Activated T-cell treated with anti-CD3 and anti-CD28 coated beads, Interleukin-2, amount 50 U/mL, for 72 hours (primary cell): ENCODE results near the gene PRICKLE1. TPM values are rescaled to one million over a fixed set of nuclear protein-coding genes. Genes with fewer than 3 reads are reported as not detected.
A peak's percentile ranks its signal among the peaks of the same experiment; 100 is the strongest.

Experiments
- ATAC-seq, 2 donors: fragments of 150-1000 bp; cut with Tn5 transposase; replicated peaks in 1 of 2; 2 replicates each; pipeline ENCODE4 v1.10.0; 2021; ENCODE audit warnings: moderate library complexity in 2 of 2, mild to moderate bottlenecking in 1 of 2
- DNase-seq, 2 donors: peaks; one replicate each; pipeline ENCODE4 v3.0.0; 2021 to 2022; ENCODE audit warnings: mixed read lengths in 1 of 2
- H3K27ac Mint-ChIP-seq: one replicate; pipeline ENCODE4 v1.8.0; 2022; ENCODE audit warnings: mild to moderate bottlenecking, moderate library complexity, mixed read lengths
- H3K27me3 Mint-ChIP-seq: one replicate; pipeline ENCODE4 v1.8.0; 2022; ENCODE audit warnings: low read depth, mixed read lengths
- H3K36me3 Mint-ChIP-seq, 2 donors: one replicate each; pipeline ENCODE4 v1.8.0; 2022; ENCODE audit warnings: mixed read lengths in 2 of 2, mild to moderate bottlenecking in 1 of 2; ENCODE audit not compliant: insufficient read depth in 2 of 2
- H3K4me1 Mint-ChIP-seq: one replicate; pipeline ENCODE4 v1.8.0; 2022; ENCODE audit warnings: low read depth, mixed read lengths
- H3K4me3 Mint-ChIP-seq, 2 donors: one replicate each; pipeline ENCODE4 v1.8.0; 2022; ENCODE audit warnings: mild to moderate bottlenecking in 2 of 2, mixed read lengths in 2 of 2, moderate library complexity in 2 of 2
- H3K9me3 Mint-ChIP-seq, 2 donors: one replicate each; pipeline ENCODE4 v1.8.0; 2022; ENCODE audit warnings: mixed read lengths in 2 of 2
- total RNA-seq, 2 donors: library from RNA; stranded (reverse); gene quantifications; one replicate each; pipeline ENCODE4 v1.2.3, GENCODE V29; 2022

The PRICKLE1 gene
- total RNA-seq, 2 donors from 2014 or later: not detected

DNA sequence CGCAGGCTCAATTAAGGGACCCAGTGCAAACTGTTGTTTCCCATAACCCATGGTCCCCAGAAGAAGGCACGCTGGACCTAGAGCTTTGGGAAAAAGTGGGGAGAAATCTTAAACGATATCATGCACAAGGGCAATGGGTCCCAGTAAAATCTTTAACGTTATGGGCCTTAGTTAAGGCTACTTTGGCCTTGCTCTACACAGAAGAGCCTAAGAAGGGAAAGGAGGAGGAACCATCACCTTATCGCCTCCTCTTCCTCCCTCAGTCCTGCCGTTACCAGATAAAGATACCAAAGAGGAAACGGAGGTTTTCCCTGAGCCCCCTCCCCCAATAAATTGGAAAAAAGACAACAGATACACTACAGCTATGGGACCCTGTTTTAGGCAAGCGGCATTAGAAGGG, 146.7 kb downstream of the PRICKLE1 start:
- H3K36me3 Mint-ChIP-seq: peaks cover 5 to 36% of the 10 kb centered on the region in 2 donors
- DNase-seq (no peak), ATAC-seq (no peak)
- H3K4me3 Mint-ChIP-seq: no peak overlapping the region
- H3K27ac Mint-ChIP-seq: no peak overlapping the region
- no peaks in the 10 kb centered on the region for H3K9me3 Mint-ChIP-seq
- H3K27me3 Mint-ChIP-seq: no peaks in the 10 kb centered on the region
- no peaks in the 10 kb centered on the region for H3K4me1 Mint-ChIP-seq

DNA sequence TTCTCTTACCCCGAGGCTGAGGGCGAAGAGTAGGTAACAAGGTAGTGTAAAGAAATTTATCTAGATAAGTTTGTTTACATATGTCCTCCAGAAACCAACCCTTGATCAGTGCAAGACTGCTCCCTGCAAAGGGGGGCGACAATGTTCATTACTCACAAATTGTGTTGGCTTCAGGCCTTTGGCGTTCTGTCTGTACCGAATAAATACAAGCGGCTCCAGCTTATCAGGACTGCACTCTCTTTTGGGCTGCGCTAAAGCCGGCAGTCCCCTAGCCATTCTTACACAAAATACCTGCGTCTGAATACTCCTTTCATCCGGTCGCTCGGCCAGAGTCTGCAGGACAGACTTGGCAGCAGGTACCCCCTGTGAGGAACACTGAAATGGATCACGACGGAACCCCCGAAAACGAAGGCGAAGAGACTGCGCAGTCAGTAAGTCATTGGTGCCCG, 147.2 kb downstream of the PRICKLE1 start:
- H3K27me3 Mint-ChIP-seq: no peaks in the 10 kb centered on the region
- no peaks in the 10 kb centered on the region for H3K4me1 Mint-ChIP-seq
- no peak for ATAC-seq
- DNase-seq: no peak
- H3K36me3 Mint-ChIP-seq: peaks cover 5 to 35% of the 10 kb centered on the region in 2 donors
- H3K27ac Mint-ChIP-seq: no peak overlapping the region
- no peak overlapping the region for H3K4me3 Mint-ChIP-seq
- H3K9me3 Mint-ChIP-seq: no peaks in the 10 kb centered on the region

DNA sequence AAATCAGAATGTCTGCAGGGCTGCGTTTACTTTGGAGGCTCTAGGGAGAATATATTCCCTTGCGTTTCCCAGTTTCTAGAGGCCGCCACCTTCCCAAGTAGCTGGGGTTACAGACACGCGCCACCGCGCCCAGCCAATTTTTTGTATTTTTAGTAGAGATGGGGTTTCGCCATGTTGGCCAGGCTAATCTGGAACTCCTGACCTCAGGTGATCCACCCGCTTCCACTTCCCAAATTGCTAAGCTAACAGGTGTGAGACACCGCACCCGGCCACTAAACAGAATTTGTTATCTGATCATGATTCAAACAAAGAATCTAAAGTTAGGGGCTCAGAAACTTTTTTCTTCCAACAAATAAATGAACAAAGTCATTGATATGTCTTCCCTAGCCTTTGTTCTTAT, 148.9 kb downstream of the PRICKLE1 start:
- H3K27ac Mint-ChIP-seq: no peak overlapping the region
- peaks cover 5 to 34% of the 10 kb centered on the region in 2 donors for H3K36me3 Mint-ChIP-seq

DNA sequence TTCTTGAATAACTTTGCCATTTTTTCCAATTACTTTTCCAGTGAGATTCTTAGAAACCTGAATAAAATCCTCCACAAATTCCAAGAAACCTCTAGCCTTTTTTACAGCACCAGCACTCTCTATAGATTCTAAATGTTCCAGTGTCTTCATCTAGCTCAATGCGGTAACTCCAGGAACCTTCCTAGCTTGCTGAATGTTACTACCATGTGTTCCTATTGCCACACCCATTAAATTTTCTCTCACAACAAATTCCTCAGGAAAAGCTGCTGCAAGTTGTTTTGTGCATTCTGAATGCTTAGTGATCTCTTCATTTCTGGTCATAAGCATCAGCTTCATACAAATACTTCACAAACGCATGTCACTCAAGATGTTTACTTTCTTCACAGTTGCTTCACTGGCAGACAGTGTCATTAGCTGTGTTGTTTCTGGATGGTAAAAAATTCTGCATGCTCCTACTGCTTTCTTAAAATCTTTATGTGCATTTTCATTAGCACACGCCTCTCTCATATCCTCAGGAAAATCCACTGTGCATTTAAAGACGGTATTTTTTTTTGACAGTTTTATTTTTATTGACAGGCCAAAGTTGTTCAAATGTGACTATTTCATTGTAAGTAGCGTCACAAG, 156.9 kb downstream of the PRICKLE1 start:
- no peaks in the 10 kb centered on the region for H3K4me1 Mint-ChIP-seq
- no peaks in the 10 kb centered on the region for H3K27me3 Mint-ChIP-seq
- H3K9me3 Mint-ChIP-seq: no peaks in the 10 kb centered on the region
- DNase-seq: no peak
- H3K27ac Mint-ChIP-seq: no peak overlapping the region
- H3K36me3 Mint-ChIP-seq: peaks cover 9 to 22% of the 10 kb centered on the region in 2 donors
- no peak for ATAC-seq
- H3K4me3 Mint-ChIP-seq: no peak overlapping the region

More for the DNA sequence above, 148.9 kb downstream of the PRICKLE1 start:
- no peaks in the 10 kb centered on the region for H3K9me3 Mint-ChIP-seq
- DNase-seq: no peak
- no peak overlapping the region for H3K4me3 Mint-ChIP-seq
- ATAC-seq: no peak
- no peaks in the 10 kb centered on the region for H3K4me1 Mint-ChIP-seq
- H3K27me3 Mint-ChIP-seq: no peaks in the 10 kb centered on the region

DNA sequence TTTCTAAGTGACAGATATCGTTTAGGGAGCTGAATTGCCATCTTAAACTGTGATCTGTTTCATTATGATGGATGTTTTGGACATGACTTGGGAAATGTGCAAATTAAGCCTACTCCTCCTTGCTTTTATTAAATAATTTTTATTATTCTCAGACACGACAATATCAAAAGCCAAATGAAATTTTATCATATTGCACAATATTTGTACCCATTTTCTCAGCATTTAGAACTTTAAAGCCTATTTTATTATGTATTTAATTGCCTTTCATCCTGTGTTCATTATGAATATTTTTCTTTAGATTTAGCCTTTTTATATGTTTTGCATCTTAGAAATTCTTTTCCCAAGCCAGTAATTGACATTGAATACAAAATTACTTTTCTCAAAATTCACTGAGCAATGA, 160.7 kb downstream of the PRICKLE1 start:
- peaks cover 9 to 24% of the 10 kb centered on the region in 2 donors for H3K36me3 Mint-ChIP-seq
- DNase-seq (no peak), ATAC-seq (no peak)
- H3K27ac Mint-ChIP-seq: no peak overlapping the region
- no peak overlapping the region for H3K4me3 Mint-ChIP-seq
- no peaks in the 10 kb centered on the region for H3K9me3 Mint-ChIP-seq
- peaks cover 11% of the 10 kb centered on the region for H3K4me1 Mint-ChIP-seq
- no peaks in the 10 kb centered on the region for H3K27me3 Mint-ChIP-seq

DNA sequence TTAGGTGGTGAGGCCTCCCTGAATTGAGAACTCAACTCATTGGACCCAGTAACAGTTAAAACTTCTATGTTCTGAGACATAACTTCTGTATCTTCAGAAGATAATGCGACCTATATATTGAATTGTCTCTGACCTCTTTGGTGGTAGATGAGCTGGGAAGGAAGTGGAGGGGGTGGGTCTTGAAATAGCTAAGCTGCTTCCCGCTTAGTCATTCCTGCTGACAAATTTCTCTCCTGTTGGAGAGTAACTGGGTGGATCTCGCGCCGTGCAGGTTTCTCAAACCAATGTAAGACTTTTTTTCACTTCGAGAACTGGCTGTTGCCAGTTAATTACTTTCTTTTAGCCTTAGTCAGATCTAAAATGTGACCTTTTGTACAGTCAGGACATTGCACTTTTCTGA, 162.8 kb downstream of the PRICKLE1 start:
- Mint-ChIP-seq H3K36me3 (peaks cover 4 to 13% of the 10 kb centered on the region in 2 donors), H3K9me3 (no peaks in the 10 kb centered on the region), H3K4me3 (no peak overlapping the region), H3K4me1 (peaks cover 12% of the 10 kb centered on the region), H3K27me3 (no peaks in the 10 kb centered on the region), H3K27ac (no peak overlapping the region)
- ATAC-seq (peak in 1 of 2 donors; percentile 79), DNase-seq (peak in 1 of 2 donors; percentile 19)

DNA sequence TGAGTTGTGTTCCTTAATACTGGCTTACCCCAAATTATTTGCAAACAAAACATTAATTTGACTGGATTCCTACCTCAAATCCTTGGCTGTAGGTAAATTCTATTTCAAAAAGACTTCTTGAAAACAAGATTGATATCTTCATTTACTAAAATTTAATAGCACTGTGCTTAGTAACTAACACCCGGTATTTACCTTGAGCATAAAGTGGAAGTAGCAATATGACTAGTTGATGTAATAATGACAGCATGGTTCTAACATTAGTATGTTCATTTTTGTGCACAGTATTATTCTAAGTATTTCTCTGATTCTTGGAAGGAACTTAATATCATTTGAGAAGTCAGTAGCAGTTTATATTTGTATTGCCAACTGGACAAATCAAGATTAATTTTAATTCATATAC, 166.8 kb downstream of the PRICKLE1 start:
- ATAC-seq (no peak), DNase-seq (no peak)
- H3K27me3 Mint-ChIP-seq: no peaks in the 10 kb centered on the region
- H3K27ac Mint-ChIP-seq: no peak overlapping the region
- no peak overlapping the region for H3K4me3 Mint-ChIP-seq
- peaks cover 28% of the 10 kb centered on the region for H3K4me1 Mint-ChIP-seq
- peaks cover 0 to 7% of the 10 kb centered on the region in 2 donors for H3K36me3 Mint-ChIP-seq
- H3K9me3 Mint-ChIP-seq: no peaks in the 10 kb centered on the region

DNA sequence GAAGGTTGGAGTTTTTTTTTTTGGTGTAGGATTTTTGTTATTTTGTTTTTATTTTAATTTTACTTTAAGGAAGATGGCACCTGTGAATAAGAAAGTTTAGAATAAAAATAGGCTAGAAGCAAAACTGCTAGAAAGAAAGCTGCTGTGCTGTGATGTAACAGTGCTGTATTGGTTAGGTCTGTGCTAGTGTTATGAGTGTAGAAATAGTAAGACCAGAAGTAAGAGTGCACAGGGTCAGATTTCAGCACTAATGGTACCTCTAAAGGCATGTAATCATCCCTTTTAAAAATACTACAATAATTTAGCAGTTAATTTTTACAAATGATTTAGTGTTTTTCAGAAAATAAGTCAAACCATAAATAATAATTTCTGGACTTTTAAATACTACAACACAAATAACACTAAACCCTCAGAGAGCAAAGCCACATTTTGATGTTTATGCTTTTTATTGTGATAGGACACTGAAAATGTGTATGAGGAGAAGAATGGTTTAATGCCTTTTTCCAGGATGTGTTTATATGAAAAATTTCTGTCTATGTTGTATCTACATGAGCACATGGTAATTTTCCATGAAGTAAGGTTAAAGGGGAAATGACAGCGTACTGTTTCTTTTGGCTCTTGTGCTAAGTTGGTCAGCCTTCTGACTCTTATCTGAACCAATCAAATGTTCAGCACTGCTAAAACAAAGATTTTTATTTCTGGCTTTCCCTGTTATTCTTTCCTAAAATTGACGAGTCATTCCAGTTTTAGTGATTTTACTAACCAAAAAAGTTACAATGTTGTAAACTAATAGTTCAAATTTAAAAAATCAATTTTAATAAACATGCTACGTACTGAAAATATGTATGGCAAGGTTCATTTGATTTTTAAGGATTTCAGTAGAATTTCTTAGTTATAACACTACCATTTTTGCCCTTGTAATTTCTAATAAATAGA, 167.4 kb downstream of the PRICKLE1 start:
- Mint-ChIP-seq H3K4me3 (no peak overlapping the region), H3K9me3 (no peaks in the 10 kb centered on the region), H3K27ac (peak overlapping the region; percentile 3), H3K36me3 (peaks cover 0 to 3% of the 10 kb centered on the region in 2 donors), H3K4me1 (peaks cover 28% of the 10 kb centered on the region), H3K27me3 (no peaks in the 10 kb centered on the region)
- peak in 1 of 2 donors; percentile 84 for ATAC-seq
- DNase-seq: no peak

DNA sequence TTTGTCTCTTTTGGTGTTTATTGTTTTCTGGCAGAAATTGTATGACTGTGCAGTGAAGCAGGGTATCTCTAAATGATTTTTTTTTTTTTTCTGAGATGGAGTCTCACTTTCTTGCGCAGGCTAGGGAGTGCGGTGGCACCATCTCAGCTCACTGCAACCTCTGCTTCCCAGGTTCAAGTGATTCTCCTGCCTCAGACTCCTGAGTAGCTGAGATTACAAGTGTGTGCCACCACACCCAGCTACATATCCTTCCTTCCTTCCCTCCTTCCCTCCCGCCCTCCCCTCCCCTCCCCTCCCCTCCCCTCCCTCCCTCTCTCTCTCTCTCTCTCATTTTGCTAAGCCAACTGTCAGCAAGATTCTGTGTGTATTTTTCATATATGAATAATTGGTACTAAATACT, 169.2 kb downstream of the PRICKLE1 start:
- no peaks in the 10 kb centered on the region for H3K27me3 Mint-ChIP-seq
- DNase-seq (no peak), ATAC-seq (no peak)
- peaks cover 16% of the 10 kb centered on the region for H3K4me1 Mint-ChIP-seq
- peaks cover 3 to 4% of the 10 kb centered on the region in 2 donors for H3K36me3 Mint-ChIP-seq
- H3K4me3 Mint-ChIP-seq: no peak overlapping the region
- H3K9me3 Mint-ChIP-seq: no peaks in the 10 kb centered on the region
- H3K27ac Mint-ChIP-seq: no peak overlapping the region

DNA sequence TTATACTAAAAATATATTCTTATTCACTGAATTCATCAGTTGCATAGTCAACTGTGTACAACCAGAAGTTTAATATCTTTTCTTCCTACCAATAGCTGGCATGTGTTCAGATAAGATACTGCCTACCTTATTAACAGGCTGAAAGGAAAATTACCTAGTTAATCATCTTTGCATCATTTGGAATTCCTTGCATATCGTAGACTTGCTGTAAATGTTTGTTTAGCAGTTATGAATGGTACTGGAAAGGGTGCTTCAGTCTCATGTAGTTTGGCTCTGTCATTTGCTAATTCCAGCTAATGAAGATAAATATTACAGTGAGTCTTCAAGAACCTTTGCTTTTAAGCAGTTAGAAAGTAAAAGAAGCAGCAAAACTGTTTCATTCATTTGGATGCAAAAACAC, 179.2 kb downstream of the PRICKLE1 start:
- no peak for ATAC-seq
- DNase-seq: no peak
- Mint-ChIP-seq H3K4me3 (no peak overlapping the region), H3K27ac (no peak overlapping the region), H3K27me3 (no peaks in the 10 kb centered on the region), H3K4me1 (peaks cover 5% of the 10 kb centered on the region), H3K36me3 (peaks cover 5 to 15% of the 10 kb centered on the region in 2 donors), H3K9me3 (no peaks in the 10 kb centered on the region)

DNA sequence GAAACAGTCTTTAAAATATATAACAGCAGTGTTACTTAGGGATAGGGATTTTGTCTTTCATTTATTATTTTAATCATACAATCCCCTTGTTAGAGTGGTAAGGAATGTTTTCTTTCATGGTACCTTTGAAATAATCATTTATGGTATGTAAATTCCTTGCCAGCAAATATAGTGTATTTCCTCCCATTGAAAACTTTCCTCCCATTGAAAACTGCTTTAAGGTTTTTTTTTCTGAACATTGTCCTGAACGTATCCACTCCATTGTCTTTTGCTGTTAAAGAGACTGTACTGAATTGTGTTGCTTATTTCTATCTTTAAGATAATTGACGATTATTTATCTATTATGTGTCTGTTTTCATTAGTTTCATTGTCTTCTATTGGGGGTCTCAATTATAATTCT, 180.1 kb downstream of the PRICKLE1 start:
- peaks cover 6 to 15% of the 10 kb centered on the region in 2 donors for H3K36me3 Mint-ChIP-seq
- DNase-seq: no peak
- no peak overlapping the region for H3K4me3 Mint-ChIP-seq
- H3K27ac Mint-ChIP-seq: no peak overlapping the region
- no peaks in the 10 kb centered on the region for H3K27me3 Mint-ChIP-seq
- H3K4me1 Mint-ChIP-seq: peaks cover 10% of the 10 kb centered on the region
- ATAC-seq: no peak
- H3K9me3 Mint-ChIP-seq: no peaks in the 10 kb centered on the region

DNA sequence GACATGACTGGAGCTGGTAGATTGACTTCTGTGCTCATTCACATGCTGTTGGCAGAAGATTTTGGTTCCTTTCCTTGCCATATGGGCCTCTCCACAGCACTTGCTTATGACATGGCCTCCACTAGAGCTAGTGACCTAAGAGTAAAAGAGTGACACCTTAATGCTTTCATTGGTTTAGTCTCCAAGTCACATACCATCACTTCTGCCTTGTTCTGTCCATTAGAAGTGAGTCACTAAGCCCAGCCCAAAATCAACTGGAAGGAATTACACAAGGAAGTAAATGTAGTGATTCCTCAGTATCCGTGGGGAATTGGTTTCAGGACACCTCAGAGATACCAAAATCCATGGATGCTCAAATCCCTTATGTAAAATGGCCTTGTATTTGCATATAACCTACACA, 182.2 kb downstream of the PRICKLE1 start:
- H3K27me3 Mint-ChIP-seq: no peaks in the 10 kb centered on the region
- peaks cover 6 to 13% of the 10 kb centered on the region in 2 donors for H3K36me3 Mint-ChIP-seq
- H3K9me3 Mint-ChIP-seq: no peaks in the 10 kb centered on the region
- peak overlapping the region; percentile 33 for H3K27ac Mint-ChIP-seq
- DNase-seq (no peak), ATAC-seq (no peak)
- no peak overlapping the region for H3K4me3 Mint-ChIP-seq
- H3K4me1 Mint-ChIP-seq: peaks cover 5% of the 10 kb centered on the region
